GM19324 (cell line): ENCODE data around the gene GFOD1.
"Not testable (repeated sequence)": the region's sequence is repeated elsewhere in the genome, so short reads cannot be mapped to it uniquely, and the experiment has no call there.

ENCODE experiments used
- ATAC-seq: cut with Tn5 transposase; IDR thresholded peaks from one replicate; pipeline ENCODE4 v1.9.1; 2021; ENCODE audit warnings: mild to moderate bottlenecking, moderate library complexity; ENCODE audit not compliant: unreplicated experiment, low FRiP score

GFOD1 gene

GRCh38 chr6:13466304-13467215 lies 20.8 kb downstream of the GFOD1 start:
- ATAC-seq: no peak

GRCh38 chr6:13465734-13466133 lies 21.7 kb downstream of the GFOD1 start:
- no peak for ATAC-seq

GRCh38 chr6:13463941-13464340 lies 23.5 kb downstream of the GFOD1 start:
- no peak for ATAC-seq

- no peak for ATAC-seq
Measured at GRCh38 chr6:13463328-13463717, 24.1 kb downstream of the GFOD1 start.

- ATAC-seq: no peak
Measured at GRCh38 chr6:13462458-13463327, 24.7 kb downstream of the GFOD1 start.

GRCh38 chr6:13461805-13462204 lies 25.6 kb downstream of the GFOD1 start:
- no peak for ATAC-seq

GRCh38 chr6:13461307-13461706 lies 26.1 kb downstream of the GFOD1 start:
- no peak for ATAC-seq

- ATAC-seq: not testable (repeated sequence)
Measured at GRCh38 chr6:13460289-13460688, 27.1 kb downstream of the GFOD1 start.

GRCh38 chr6:13457577-13457976 lies 29.8 kb downstream of the GFOD1 start:
- ATAC-seq: no peak

GRCh38 chr6:13455552-13455966 lies 31.8 kb downstream of the GFOD1 start:
- no peak for ATAC-seq

- no peak for ATAC-seq
Measured at GRCh38 chr6:13454286-13455221, 32.8 kb downstream of the GFOD1 start.

- no peak for ATAC-seq
Measured at GRCh38 chr6:13453771-13454251, 33.6 kb downstream of the GFOD1 start.

- no peak for ATAC-seq
Measured at GRCh38 chr6:13453153-13453552, 34.2 kb downstream of the GFOD1 start.

- ATAC-seq: no peak
Measured at GRCh38 chr6:13452346-13453117, 34.9 kb downstream of the GFOD1 start.

- ATAC-seq: no peak
Measured at GRCh38 chr6:13451181-13451895, 36.1 kb downstream of the GFOD1 start.

GRCh38 chr6:13450628-13451027 lies 36.8 kb downstream of the GFOD1 start:
- no peak for ATAC-seq

- no peak for ATAC-seq
Measured at GRCh38 chr6:13447949-13448724, 39.3 kb downstream of the GFOD1 start.

- no peak for ATAC-seq
Measured at GRCh38 chr6:13446381-13446780, 41.0 kb downstream of the GFOD1 start.
